SHP77 treated with DMSO at 0.1 percent for 48 hours (cell line): ENCODE measurements around the gene LIMK2.
"Not testable (repeated sequence)": the region's sequence is repeated elsewhere in the genome, so short reads cannot be mapped to it uniquely, and the experiment has no call there.

ENCODE experiments used
- DNase-seq: peaks from one replicate; lab custom pipeline; 2025; lab: John Stamatoyannopoulos, UW

The LIMK2 gene

DNA sequence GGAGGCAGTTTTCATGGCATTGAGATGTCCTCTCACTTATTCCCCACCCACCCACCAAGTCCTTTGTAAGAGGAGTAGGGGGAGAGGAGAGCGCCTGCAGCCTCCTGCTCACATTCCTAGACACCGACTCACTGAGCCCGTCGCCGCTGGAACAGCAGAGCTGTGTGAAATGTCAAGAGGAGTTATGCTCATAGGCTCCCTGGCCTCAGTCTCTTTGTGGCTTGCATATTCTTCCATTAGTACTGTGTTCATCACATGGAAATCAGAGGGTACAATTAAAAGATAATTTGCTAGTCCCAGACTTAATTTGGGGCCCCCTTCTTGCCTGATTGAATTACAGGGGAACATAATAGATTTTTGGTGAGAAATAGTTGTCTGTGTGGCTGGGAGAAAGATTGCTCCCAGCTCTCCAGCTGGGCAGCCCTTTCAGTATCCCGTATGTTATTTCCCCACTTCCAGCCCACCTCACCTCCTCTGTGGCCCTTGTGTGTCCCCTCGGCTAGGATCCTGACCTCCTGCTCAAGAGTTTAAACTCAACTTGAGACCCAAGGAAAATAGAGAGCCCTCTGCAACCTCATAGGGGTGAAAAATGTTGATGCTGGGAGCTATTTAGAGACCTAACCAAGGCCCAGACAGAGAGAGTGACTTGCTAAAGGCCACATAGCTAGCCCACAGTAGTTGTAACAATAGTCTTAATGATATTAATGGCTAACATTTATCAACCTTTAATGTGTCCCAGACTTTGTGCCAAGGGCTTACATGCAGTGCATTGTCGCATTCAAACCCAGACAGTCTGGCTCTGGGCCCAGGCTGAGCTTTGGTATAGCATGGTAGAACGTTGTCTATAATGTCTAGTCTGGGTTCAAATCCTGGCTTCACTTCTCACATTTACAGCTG lies 32.2 kb downstream of the LIMK2 start:
- no peak for DNase-seq

GRCh38 chr22:31244943-31245451 lies 32.9 kb downstream of the LIMK2 start:
- DNase-seq, result no peak

GRCh38 chr22:31245998-31246397 lies 33.9 kb downstream of the LIMK2 start:
- not testable (repeated sequence) for DNase-seq

GRCh38 chr22:31246687-31247086 lies 34.6 kb downstream of the LIMK2 start:
- DNase-seq, result no peak

- DNase-seq, result no peak
These were observed 35.6 kb downstream of the LIMK2 start for GRCh38 chr22:31247726-31248125.

- DNase-seq, result no peak
These were observed 36.1 kb downstream of the LIMK2 start for GRCh38 chr22:31248138-31248745.

GRCh38 chr22:31248965-31249958 lies 37.2 kb downstream of the LIMK2 start:
- DNase-seq, result no peak

DNA sequence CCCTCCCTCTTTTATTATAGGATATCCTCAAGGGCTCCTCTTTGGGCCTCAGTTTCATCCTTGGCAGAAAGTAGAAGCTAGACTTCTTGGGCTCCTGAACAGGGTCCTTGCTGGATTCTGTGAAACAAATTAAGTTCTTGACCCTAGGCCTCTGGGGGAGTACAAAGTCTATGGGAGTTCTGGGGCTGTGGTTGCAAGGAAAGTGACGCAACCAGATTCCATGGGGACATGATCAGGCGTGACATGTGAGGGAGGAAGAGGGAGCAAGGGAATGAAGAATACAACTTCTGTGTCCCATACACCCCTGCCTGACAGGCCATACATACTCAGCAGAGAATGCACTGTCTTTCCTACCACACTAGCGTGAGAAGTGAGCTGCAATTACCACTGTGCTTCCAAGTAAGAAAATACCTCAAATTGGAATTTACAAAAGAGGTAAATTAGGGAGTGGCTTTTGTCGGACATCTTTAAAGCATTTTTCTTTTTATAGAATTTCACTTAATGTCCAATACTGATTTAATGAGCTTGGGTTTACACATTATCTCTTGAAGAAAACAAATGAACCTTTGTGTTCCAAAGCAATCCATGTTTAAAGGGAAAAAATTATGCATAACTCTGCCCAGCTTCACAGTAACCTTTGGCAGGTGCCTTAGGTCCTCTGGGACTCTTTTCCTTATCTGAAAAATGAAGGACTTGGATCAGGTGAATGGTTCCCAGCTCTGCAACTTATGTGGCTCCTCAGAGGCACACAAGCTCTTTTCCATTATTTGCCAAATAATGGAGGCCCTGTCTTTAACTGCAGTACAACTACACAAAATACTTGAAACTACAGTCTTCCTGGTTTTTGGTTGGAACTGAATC lies 38.9 kb downstream of the LIMK2 start:
- DNase-seq, result no peak

DNA sequence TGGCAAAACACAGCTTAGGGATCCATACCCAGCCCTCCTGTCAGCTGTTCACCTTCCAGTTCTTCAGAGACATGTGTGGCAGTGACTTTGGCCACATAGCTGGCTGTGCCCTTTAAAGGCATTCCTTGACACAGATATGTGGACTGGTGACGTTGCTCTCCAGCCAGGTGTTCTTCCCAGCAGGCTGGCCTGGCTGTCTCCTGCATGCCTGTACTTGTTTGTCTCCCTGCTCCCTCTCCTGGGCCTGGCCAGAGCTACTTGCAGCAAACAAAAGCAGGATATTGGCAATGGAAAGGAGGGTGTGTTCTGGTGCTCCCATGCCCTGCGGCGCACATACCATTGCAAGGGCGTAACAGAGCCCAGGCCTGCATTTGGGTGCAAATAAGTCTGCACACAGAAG lies 41.9 kb downstream of the LIMK2 start:
- peak; percentile 59 for DNase-seq

- no peak for DNase-seq
These were observed 47.8 kb downstream of the LIMK2 start for GRCh38 chr22:31259798-31260473.

DNA sequence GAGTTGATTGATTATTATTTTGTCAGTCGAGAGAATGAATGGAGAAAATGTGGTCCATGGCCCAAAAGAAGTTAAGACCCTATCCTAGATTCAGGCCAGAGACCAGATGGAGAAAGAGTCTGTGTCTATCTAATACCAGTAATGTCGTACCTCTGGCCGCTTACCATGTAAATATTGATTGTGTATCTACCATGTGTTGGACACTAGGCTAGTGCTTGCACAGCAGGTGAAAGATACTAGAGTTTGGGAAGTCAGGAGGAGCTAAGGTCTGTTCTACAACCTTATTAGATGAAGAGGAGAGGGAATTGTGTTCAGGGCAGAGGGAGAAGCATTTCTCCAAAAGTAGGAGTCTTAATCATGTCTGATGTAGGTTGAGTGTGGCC lies 48.4 kb downstream of the LIMK2 start:
- DNase-seq, result no peak

DNA sequence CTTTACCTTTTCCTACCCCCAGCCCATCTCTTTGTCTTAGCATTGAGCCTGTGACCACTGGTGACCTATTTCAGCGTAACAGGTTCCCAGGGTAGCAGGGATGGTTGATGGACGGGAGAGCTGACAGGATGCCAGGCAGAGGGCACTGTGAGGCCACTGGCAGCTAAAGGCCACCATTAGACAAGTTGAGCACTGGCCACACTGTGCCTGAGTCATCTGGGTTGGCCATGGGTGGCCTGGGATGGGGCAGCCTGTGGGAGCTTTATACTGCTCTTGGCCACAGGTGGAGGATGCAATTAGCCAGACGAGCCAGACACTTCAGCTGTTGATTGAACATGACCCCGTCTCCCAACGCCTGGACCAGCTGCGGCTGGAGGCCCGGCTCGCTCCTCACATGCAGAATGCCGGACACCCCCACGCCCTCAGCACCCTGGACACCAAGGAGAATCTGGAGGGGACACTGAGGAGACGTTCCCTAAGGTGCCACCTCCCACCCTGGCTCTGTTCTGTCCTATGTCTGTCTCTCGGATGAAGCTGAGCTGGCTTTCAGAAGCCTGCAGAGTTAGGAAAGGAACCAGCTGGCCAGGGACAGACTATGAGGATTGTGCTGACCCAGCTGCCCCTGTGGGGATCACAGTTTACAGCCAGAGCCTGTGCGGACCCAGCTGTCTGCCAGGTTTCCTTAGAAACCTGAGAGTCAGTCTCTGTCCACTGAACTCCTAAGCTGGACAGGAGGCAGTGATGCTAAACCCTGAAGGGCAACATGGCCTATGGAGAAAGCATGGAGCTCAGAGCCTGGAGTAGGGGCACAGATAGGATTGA lies 50.4 kb downstream of the LIMK2 start:
- DNase-seq, result no peak

GRCh38 chr22:31263896-31264640 lies 52.0 kb downstream of the LIMK2 start:
- no peak for DNase-seq

DNA sequence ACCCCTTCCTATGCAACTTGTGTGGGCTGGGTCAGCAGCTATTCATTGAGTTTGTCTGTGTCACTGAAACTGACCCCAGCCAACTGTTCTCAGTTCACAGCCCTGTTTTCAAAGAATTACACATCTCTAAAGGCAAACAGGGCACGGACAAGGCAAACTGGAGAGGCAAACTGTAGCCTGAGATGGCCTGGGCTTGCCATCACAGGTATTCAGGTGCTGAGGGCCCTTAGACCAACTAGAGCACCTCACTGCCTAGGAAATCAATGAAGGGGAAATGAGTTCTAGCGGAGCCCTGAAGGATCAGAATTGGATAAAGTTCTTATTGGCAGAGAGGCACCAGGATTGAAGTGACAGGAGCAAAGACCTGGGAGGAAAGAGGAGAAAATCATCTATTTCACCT lies 56.2 kb downstream of the LIMK2 start:
- no peak for DNase-seq

- DNase-seq, result no peak
These were observed 57.9 kb downstream of the LIMK2 start for GRCh38 chr22:31269892-31270579.

DNA sequence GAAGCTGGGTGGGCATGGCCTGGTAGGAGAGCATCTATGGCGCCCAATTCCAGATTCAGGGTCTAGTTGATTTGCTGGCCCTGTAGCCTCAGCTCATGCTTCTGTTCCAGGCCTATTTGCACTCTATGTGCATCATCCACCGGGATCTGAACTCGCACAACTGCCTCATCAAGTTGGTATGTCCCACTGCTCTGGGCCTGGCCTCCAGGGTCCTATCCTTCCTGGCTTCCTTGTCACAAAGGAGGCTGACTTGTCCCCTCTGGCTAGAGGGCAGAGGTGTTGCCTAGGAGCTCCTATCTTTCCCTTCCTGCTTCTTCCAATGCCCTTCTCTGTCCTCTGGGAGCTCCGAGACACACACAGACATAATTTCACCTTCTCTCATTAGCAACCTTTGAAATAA lies 58.9 kb downstream of the LIMK2 start:
- DNase-seq, result no peak

DNA sequence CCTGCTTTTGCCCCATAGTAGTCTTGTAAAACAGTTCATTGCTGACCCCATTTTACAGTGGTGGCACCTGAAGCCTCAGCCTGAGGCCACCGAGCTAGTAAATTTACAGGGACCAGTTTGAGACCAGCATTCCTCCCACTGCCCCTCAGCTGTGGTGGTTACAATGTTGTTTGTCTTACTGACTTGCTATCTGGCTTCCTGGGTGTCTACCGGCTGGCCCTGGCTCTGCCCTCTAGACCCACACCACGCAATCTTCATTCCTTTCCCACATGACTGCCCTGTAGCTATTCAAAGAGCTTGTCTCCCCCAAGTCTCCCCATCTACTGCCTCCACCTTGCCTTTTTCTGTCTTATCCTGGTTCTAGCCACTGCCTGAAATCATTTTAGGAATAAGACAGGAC lies 59.4 kb downstream of the LIMK2 start:
- DNase-seq, result no peak
